H1 (cell line): Measurements from ENCODE around the gene IL21. TPM values are rescaled to one million over a fixed set of nuclear protein-coding genes. Genes with fewer than 3 reads are reported as not detected.

Experiments used
- CTCF ChIA-PET: fragments of 300-600 bp; sonication (Branson Sonifier 250); formaldehyde crosslinking; loops from one replicate; lab custom pipeline; 2021; ENCODE audit not compliant: partially characterized antibody; lab: Charles Lee
- POLR2A ChIA-PET: fragments of 300-600 bp; sonication (Branson Sonifier 250); formaldehyde crosslinking; loops from one replicate; lab custom pipeline; 2021; ENCODE audit warnings: inconsistent platforms; ENCODE audit not compliant: partially characterized antibody; lab: Charles Lee
- DNase-seq, 2 experiments: peaks; one replicate each; pipeline versions ENCODE4 v3.0.0 to v3.0.0-alpha.2; 2010 to 2022; ENCODE audit warnings: low spot score in 2 of 2, low read depth in 1 of 2, mixed read lengths in 1 of 2
- FAIRE-seq: peaks from 2 replicates; lab custom pipeline; 2011; peaks lifted over from hg19 to GRCh38; lab: Jason Lieb, UNC
- H2AFZ ChIP-seq: 2 replicates; pipeline ENCODE4 v1.8.1; 2012; ENCODE audit warnings: low read length, inconsistent platforms
- H2AK5ac ChIP-seq: 2 replicates; pipeline ENCODE4 v1.6.1; 2013; ENCODE audit warnings: low read depth, low read length
- H2BK120ac ChIP-seq: replicated peaks from 2 replicates; pipeline ENCODE3; 2013; ENCODE audit warnings: low read depth, low read length, inconsistent platforms
- H2BK12ac ChIP-seq: 2 replicates; pipeline ENCODE4 v1.6.1; 2013; ENCODE audit warnings: low read depth, low read length
- H2BK15ac ChIP-seq: 2 replicates; pipeline ENCODE4 v1.6.1; 2013; ENCODE audit warnings: low read length
- H2BK20ac ChIP-seq: 2 replicates; pipeline ENCODE4 v1.6.1; 2013; ENCODE audit warnings: low read length
- H2BK5ac ChIP-seq: 2 replicates; pipeline ENCODE4 v1.6.1; 2013; ENCODE audit warnings: low read depth, low read length
- H3K14ac ChIP-seq: 2 replicates; pipeline ENCODE4 v1.6.1; 2013; ENCODE audit warnings: inconsistent platforms; ENCODE audit not compliant: insufficient read length
- H3K18ac ChIP-seq: 2 replicates; pipeline ENCODE4 v1.6.1; 2013; ENCODE audit warnings: low read length; ENCODE audit errors: extremely low read depth
- H3K23ac ChIP-seq: 2 replicates; pipeline ENCODE4 v1.6.1; 2013; ENCODE audit warnings: inconsistent platforms; ENCODE audit not compliant: insufficient read length
- H3K23me2 ChIP-seq: 2 replicates; pipeline ENCODE4 v1.6.1; 2013; ENCODE audit warnings: low read depth, low read length
- H3K27ac ChIP-seq: 2 replicates; pipeline ENCODE4 v1.6.1; 2011; ENCODE audit warnings: low read depth, low read length, inconsistent platforms
- H3K27me3 ChIP-seq, 4 experiments: replicated peaks in 1 of 4; 1 replicate in 1 of 4; 2 replicates in 3 of 4; pipeline versions ENCODE4 v1.6.1 to v1.8.1; 2011 to 2013; ENCODE audit warnings: low read length in 3 of 4, mild to moderate bottlenecking in 3 of 4, inconsistent platforms in 2 of 4, mixed read lengths in 2 of 4, moderate library complexity in 1 of 4; ENCODE audit not compliant: control insufficient read depth in 3 of 4, insufficient read depth in 3 of 4; ENCODE audit errors: extremely low read depth in 1 of 4
- H3K36me3 ChIP-seq, 4 experiments: 2 replicates each; pipeline versions ENCODE4 v1.6.1 to v1.8.1; 2011 to 2013; ENCODE audit warnings: mild to moderate bottlenecking in 4 of 4, low read length in 3 of 4, moderate library complexity in 2 of 4, control low read depth in 1 of 4, inconsistent platforms in 1 of 4; ENCODE audit not compliant: insufficient read depth in 4 of 4, control insufficient read depth in 2 of 4
- H3K4ac ChIP-seq: replicated peaks from 2 replicates; pipeline ENCODE3; 2013; ENCODE audit warnings: low read length, low read depth, mixed read lengths, inconsistent platforms; ENCODE audit not compliant: insufficient read length
- H3K4me1 ChIP-seq, 4 experiments: replicated peaks in 1 of 4; 1 replicate in 1 of 4; 2 replicates in 3 of 4; pipeline versions ENCODE4 v1.6.1 to v1.8.1; 2011 to 2013; ENCODE audit warnings: low read length in 3 of 4, inconsistent platforms in 2 of 4, mixed read lengths in 1 of 4; ENCODE audit not compliant: insufficient read depth in 4 of 4, control insufficient read depth in 3 of 4
- H3K4me2 ChIP-seq, 2 experiments: 2 replicates each; pipeline versions ENCODE4 v1.6.1 to v1.8.1; 2011 to 2013; ENCODE audit warnings: low read depth in 2 of 2, low read length in 2 of 2, control low read depth in 1 of 2, inconsistent platforms in 1 of 2, mild to moderate bottlenecking in 1 of 2; ENCODE audit not compliant: insufficient read depth in 1 of 2
- H3K4me3 ChIP-seq, 4 experiments: fragments of 200-600, 300-600 bp in 1 of 4; sonication (generic), shearing (Covaris generic), sonication (Bioruptor Twin) in 1 of 4; 2 replicates each; pipeline versions ENCODE4 v1.5.1 to v1.8.1; 2011 to 2016; ENCODE audit warnings: low read length in 4 of 4, low read depth in 3 of 4, control low read depth in 2 of 4, inconsistent platforms in 2 of 4, mild to moderate bottlenecking in 2 of 4, mixed read lengths in 1 of 4, moderate library complexity in 1 of 4; ENCODE audit not compliant: insufficient read depth in 2 of 4; ENCODE audit errors: extremely low read depth in 1 of 4
- H3K56ac ChIP-seq: replicated peaks from 2 replicates; pipeline ENCODE3; 2013; ENCODE audit warnings: low read depth, mild to moderate bottlenecking, mixed read lengths, low read length, inconsistent platforms; ENCODE audit not compliant: insufficient read length
- H3K79me1 ChIP-seq: 2 replicates; pipeline ENCODE4 v1.6.1; 2013; ENCODE audit warnings: low read depth, low read length, control low read depth
- H3K79me2 ChIP-seq, 2 experiments: 2 replicates each; pipeline versions ENCODE4 v1.6.1 to v1.8.1; 2012 to 2013; ENCODE audit warnings: low read length in 2 of 2, mild to moderate bottlenecking in 2 of 2, inconsistent platforms in 1 of 2; ENCODE audit not compliant: insufficient read depth in 2 of 2, control insufficient read depth in 1 of 2
- H3K9ac ChIP-seq, 4 experiments: replicated peaks in 1 of 4; 1 replicate in 1 of 4; 2 replicates in 3 of 4; pipeline versions ENCODE4 v1.6.1 to v1.8.1; 2011 to 2013; ENCODE audit warnings: low read depth in 3 of 4, low read length in 3 of 4, control low read depth in 2 of 4, mild to moderate bottlenecking in 2 of 4, moderate library complexity in 2 of 4, inconsistent platforms in 1 of 4; ENCODE audit errors: extremely low read depth in 1 of 4
- H3K9me3 ChIP-seq, 2 experiments: 2 replicates each; pipeline versions ENCODE4 v1.6.1 to v1.8.1; 2012 to 2013; ENCODE audit warnings: mild to moderate bottlenecking in 2 of 2, moderate library complexity in 2 of 2, control low read depth in 1 of 2, inconsistent platforms in 1 of 2, low read depth in 1 of 2, low read length in 1 of 2, mixed read lengths in 1 of 2; ENCODE audit not compliant: insufficient read depth in 2 of 2
- H4K20me1 ChIP-seq, 2 experiments: replicated peaks in 1 of 2; 2 replicates each; pipeline versions ENCODE3 to v1.8.1; 2011 to 2013; ENCODE audit warnings: inconsistent platforms in 2 of 2, low read length in 2 of 2, mild to moderate bottlenecking in 1 of 2; ENCODE audit not compliant: insufficient read depth in 2 of 2, control insufficient read depth in 1 of 2
- H4K5ac ChIP-seq: 2 replicates; pipeline ENCODE4 v1.6.1; 2013; ENCODE audit warnings: low read length, low read depth, mixed read lengths, inconsistent platforms; ENCODE audit not compliant: insufficient read length
- H4K8ac ChIP-seq: 2 replicates; pipeline ENCODE4 v1.8.0; 2013; ENCODE audit warnings: mild to moderate bottlenecking, moderate library complexity, low read length, inconsistent platforms; ENCODE audit not compliant: insufficient read depth; ENCODE audit errors: extremely low read depth
- H4K91ac ChIP-seq: replicated peaks from 2 replicates; pipeline ENCODE3; 2013; ENCODE audit warnings: low read length, mixed read lengths, inconsistent platforms; ENCODE audit not compliant: insufficient read length
- BCL11A ChIP-seq, 2 experiments: IDR thresholded peaks; one replicate each; pipeline ENCODE4 v1.6.1; 2011; ENCODE audit warnings: low read depth in 2 of 2, low read length in 2 of 2, mild to moderate bottlenecking in 2 of 2
- BRCA1 ChIP-seq: IDR thresholded peaks from 2 replicates; pipeline ENCODE4 v1.6.1; 2012; ENCODE audit warnings: low read depth, low read length, improper control_type of control experiment
- CBX5 ChIP-seq: fragments of 300-800, 300-1000 bp; sonication (generic); IDR thresholded peaks from 2 replicates; pipeline ENCODE4 v1.7.1; 2016; ENCODE audit warnings: antibody characterized with exemption, low read length, low read depth
- CREB1 ChIP-seq: IDR thresholded peaks from 2 replicates; pipeline ENCODE4 v1.6.1; 2012; ENCODE audit warnings: inconsistent platforms
- GABPA ChIP-seq: IDR thresholded peaks from 2 replicates; pipeline ENCODE4 v1.6.1; 2011; ENCODE audit warnings: mild to moderate bottlenecking, low read length, moderate library complexity, borderline replicate concordance; ENCODE audit not compliant: insufficient read depth
- KDM4A ChIP-seq: IDR thresholded peaks from one replicate; pipeline ENCODE4 v1.7.1; 2012; ENCODE audit warnings: low read depth, mild to moderate bottlenecking, moderate library complexity, low read length, inconsistent platforms; ENCODE audit not compliant: severe bottlenecking
- NANOG ChIP-seq: IDR thresholded peaks from 2 replicates; pipeline ENCODE4 v1.6.1; 2011; ENCODE audit warnings: low read length, low read depth, mild to moderate bottlenecking, inconsistent platforms; ENCODE audit not compliant: insufficient read depth, poor library complexity, severe bottlenecking
- POLR2A ChIP-seq, 2 experiments: IDR thresholded peaks; 1 replicate in 1 of 2; 2 replicates in 1 of 2; pipeline ENCODE4 v1.6.1; 2011; ENCODE audit warnings: low read depth in 2 of 2, low read length in 2 of 2, mild to moderate bottlenecking in 2 of 2; ENCODE audit errors: control extremely low read depth in 1 of 2
- SP1 ChIP-seq: IDR thresholded peaks from 2 replicates; pipeline ENCODE4 v1.6.1; 2011; ENCODE audit warnings: low read depth, low read length
- SP2 ChIP-seq: IDR thresholded peaks from 2 replicates; pipeline ENCODE4 v1.6.1; 2012; ENCODE audit warnings: mild to moderate bottlenecking, low read length, inconsistent platforms
- SRF ChIP-seq: IDR thresholded peaks from 2 replicates; pipeline ENCODE4 v1.6.1; 2011; ENCODE audit warnings: mild to moderate bottlenecking, low read depth, low read length, moderate library complexity
- TAF7 ChIP-seq: optimal IDR thresholded peaks from 2 replicates; pipeline ENCODE3; 2011; ENCODE audit warnings: low read depth, mild to moderate bottlenecking, inconsistent platforms, low read length, moderate library complexity, borderline replicate concordance
- TCF12 ChIP-seq: IDR thresholded peaks from 2 replicates; pipeline ENCODE4 v1.6.1; 2011; ENCODE audit warnings: low read depth, mild to moderate bottlenecking, low read length
- WGBS, 2 experiments: shearing (Covaris generic) in 1 of 2; methylation state at CpG; one replicate each; pipeline versions ENCODE4 v1.1.6 to v1.1.7; 2013 to 2015; ENCODE audit warnings: low lambda C conversion rate in 2 of 2, mixed read lengths in 2 of 2, inconsistent platforms in 1 of 2, low coverage in 1 of 2, missing lambda C conversion rate in 1 of 2; ENCODE audit not compliant: insufficient replicate concordance in 2 of 2, insufficient coverage in 1 of 2, insufficient read length in 1 of 2; ENCODE audit errors: extremely low coverage in 1 of 2, missing lambda C conversion rate in 1 of 2; 5-methylcytosine and 5-hydroxymethylcytosine counted together
- polyA plus RNA-seq, 7 experiments: library from polyadenylated mRNA; depleted of rRNA in 3 of 7; stranded (reverse) in 5 of 7; unstranded in 2 of 7; fragments of >200 nt in 5 of 7; fragments of 200-250 nt in 2 of 7; gene quantifications; 1 replicate in 5 of 7; 2 replicates in 1 of 7; 4 replicates in 1 of 7; pipeline versions ENCODE4 v1.2.1 to v1.2.3, GENCODE V29; 2011 to 2013; ENCODE audit warnings: missing spikeins in 2 of 7, mixed read lengths in 2 of 7
- total RNA-seq: library from RNA; stranded (reverse); fragmentation: NEBNext Ultra II Directional; extraction: Animal tissue kit (Norgen Biotek cat#: 25700); gene quantifications from 2 replicates; pipeline ENCODE4 v1.2.1, GENCODE V29; 2021
- TF ChIP-seq, protein P1 (sequence below): IDR thresholded peaks from 2 replicates; pipeline ENCODE4 v1.6.1; 2011; ENCODE audit warnings: low read depth, mild to moderate bottlenecking, low read length; ENCODE audit not compliant: insufficient read depth

IL21 gene
- total and polyA plus RNA-seq, 2 of the 8 experiments (the other 6 are each of a cell fraction or from before 2014, with no cell fraction given) = not detected

- WGBS, 2 experiments = 79% methylated on average over 1 of the region's 1 CpG; no CpG with 5 or more reads in 1 of the 2 experiments
- H3K4ac ChIP-seq = no peak overlapping the region
- H4K91ac ChIP-seq = no peak overlapping the region
- H3K4me3 ChIP-seq = no peak overlapping the region
- no peak overlapping the region for H2BK5ac ChIP-seq
- H3K79me1 ChIP-seq = no peaks in the 10 kb centered on the region
- TF ChIP-seq, protein P1, sequence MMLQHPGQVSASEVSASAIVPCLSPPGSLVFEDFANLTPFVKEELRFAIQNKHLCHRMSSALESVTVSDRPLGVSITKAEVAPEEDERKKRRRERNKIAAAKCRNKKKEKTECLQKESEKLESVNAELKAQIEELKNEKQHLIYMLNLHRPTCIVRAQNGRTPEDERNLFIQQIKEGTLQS = no peak
- TF ChIP-seq CBX5 (no peak), TAF7 (no peak), SP1 (no peak), NANOG (no peak), SP2 (no peak), GABPA (no peak), KDM4A (no peak), SRF (no peak), BCL11A (IDR thresholded peaks at IDR 0.05; ENCODE audit: low read depth in 2 of 2, low read length in 2 of 2) (no peak), POLR2A (IDR thresholded peaks at IDR 0.05; ENCODE audit: control extremely low read depth in 1 of 2, low read depth in 2 of 2, low read length in 2 of 2) (no peak), CREB1 (no peak), TCF12 (no peak), BRCA1 (no peak)
- H3K56ac ChIP-seq = no peak overlapping the region
- no peaks in the 10 kb centered on the region for H3K79me2 ChIP-seq
- no peak overlapping the region for H2BK12ac ChIP-seq
- no peak overlapping the region for H2BK120ac ChIP-seq
- H3K23ac ChIP-seq = no peak overlapping the region
- H3K4me2 ChIP-seq = no peak overlapping the region
- H4K8ac ChIP-seq = no peak overlapping the region
- H3K27me3 ChIP-seq = no peaks in the 10 kb centered on the region
- FAIRE-seq (no peak), DNase-seq (no peak)
- no peak overlapping the region for H3K27ac ChIP-seq
- no peak overlapping the region for H2BK20ac ChIP-seq
- H2BK15ac ChIP-seq = no peak overlapping the region
- CTCF ChIA-PET = interaction anchor here (1.2 kb wide), 1 partner anchor 8 kb away, joined by 3 read pairs; no protein-coding TSS in a partner anchor
- H3K9ac ChIP-seq = no peak overlapping the region
- H4K5ac ChIP-seq = no peak overlapping the region
- no peak overlapping the region for H2AK5ac ChIP-seq
- H4K20me1 ChIP-seq = no peaks in the 10 kb centered on the region
- H3K4me1 ChIP-seq = no peaks in the 10 kb centered on the region
- no peaks in the 10 kb centered on the region for H3K36me3 ChIP-seq
- no peak overlapping the region for H3K14ac ChIP-seq
- no peaks in the 10 kb centered on the region for H3K9me3 ChIP-seq
- no peaks in the 10 kb centered on the region for H3K23me2 ChIP-seq
- no peak overlapping the region for H3K18ac ChIP-seq
- POLR2A ChIA-PET = no interaction called here
- no peak overlapping the region for H2AFZ ChIP-seq
These were observed 36.7 kb upstream of the IL21 start for GRCh38 chr4:122657553-122657952.
